ENCODE results near the gene EFCAB6. TPM values are rescaled to one million over a fixed set of nuclear protein-coding genes. Genes with fewer than 3 reads are reported as not detected.

The EFCAB6 gene
- total RNA-seq, 1 donor: 2.7 TPM

GRCh38 chr22:43479301-43479950 lies 332.7 kb downstream of the EFCAB6 start:
- no peak for TF ChIP-seq CTCF (IDR thresholded peaks at IDR 0.05; ENCODE audit: insufficient read depth, low read length)
- no peak overlapping the region for H3K4me3 ChIP-seq (ENCODE audit: low read depth, low read length)
- DNase-seq (ENCODE audit: low read depth): no peak

Small RNA genes lying within 50 kb of the gene (small RNA-seq; reads per million reads assigned to genes)
- gene HMGN2P9: not detected

Other genes with a start within 250 kb of the EFCAB6 start
- gene SULT4A1, start 50.2 kb upstream of the EFCAB6 start, total RNA-seq (ENCODE audit: low replicate concordance): 0.49 TPM in 1 of 2 replicates, not detected in the other
- gene PNPLA5, start 79.7 kb upstream of the EFCAB6 start, total RNA-seq (ENCODE audit: low replicate concordance): not detected in 2 replicates
- gene PNPLA3, start 111.5 kb upstream of the EFCAB6 start, total RNA-seq (ENCODE audit: low replicate concordance): 2.9 and 4.5 TPM in 2 replicates
- gene SAMM50, start 143.1 kb upstream of the EFCAB6 start, total RNA-seq (ENCODE audit: low replicate concordance): 53.7 and 54.3 TPM in 2 replicates
- 23.0 and 30.6 TPM in 2 replicates for gene PARVB, start 212.0 kb upstream of the EFCAB6 start, total RNA-seq (ENCODE audit: low replicate concordance)